SK-N-SH treated with all-trans-retinoic acid at 6 μM for 48 hours (cell line): Measurements from ENCODE around the gene ISOC2.

Experiments
- ARNTL ChIP-seq: fragments of 450-650 bp; formaldehyde crosslinking; IDR thresholded peaks from 2 replicates; pipeline ENCODE4 v1.5.0; 2020; ENCODE audit warnings: low read depth, mild to moderate bottlenecking, moderate library complexity, borderline replicate concordance
- BACH2 ChIP-seq: fragments of 250-450 bp; sonication (Bioruptor Pico); IDR thresholded peaks from 2 replicates; pipeline ENCODE4 v1.9.0; 2021; ENCODE audit warnings: mild to moderate bottlenecking, borderline replicate concordance
- CREB5 ChIP-seq: fragments of 250-450 bp; sonication (Bioruptor Pico); IDR thresholded peaks from 2 replicates; pipeline ENCODE4 v1.5.1; 2020; ENCODE audit warnings: low read depth, mild to moderate bottlenecking, moderate library complexity
- CSRNP3 ChIP-seq: fragments of 250-450 bp; sonication (Bioruptor Pico); IDR thresholded peaks from 2 replicates; pipeline ENCODE4 v1.5.1; 2021; ENCODE audit warnings: mild to moderate bottlenecking, moderate library complexity
- GLIS3 ChIP-seq: fragments of 250-450 bp; sonication (Bioruptor Pico); IDR thresholded peaks from 2 replicates; pipeline ENCODE4 v1.5.0; 2020; ENCODE audit warnings: mild to moderate bottlenecking, moderate library complexity
- ISL1 ChIP-seq: fragments of 250-450 bp; sonication (Bioruptor Pico); IDR thresholded peaks from 2 replicates; pipeline ENCODE4 v2.1.2; 2022; ENCODE audit warnings: mild to moderate bottlenecking, moderate library complexity
- ZFP3 ChIP-seq: fragments of 250-450 bp; sonication (Bioruptor Pico); IDR thresholded peaks from 2 replicates; pipeline ENCODE4 v1.5.0; 2020; ENCODE audit warnings: mild to moderate bottlenecking, moderate library complexity
- ZFP30 ChIP-seq: fragments of 450-650 bp; formaldehyde crosslinking; IDR thresholded peaks from 2 replicates; pipeline ENCODE4 v1.5.0; 2022; ENCODE audit warnings: mild to moderate bottlenecking, moderate library complexity
- TF ChIP-seq, protein P1 (sequence below): fragments of 250-450 bp; sonication (Bioruptor Pico); IDR thresholded peaks from 2 replicates; pipeline ENCODE4 v1.8.0; 2020; ENCODE audit warnings: mild to moderate bottlenecking, moderate library complexity, borderline replicate concordance

DNA sequence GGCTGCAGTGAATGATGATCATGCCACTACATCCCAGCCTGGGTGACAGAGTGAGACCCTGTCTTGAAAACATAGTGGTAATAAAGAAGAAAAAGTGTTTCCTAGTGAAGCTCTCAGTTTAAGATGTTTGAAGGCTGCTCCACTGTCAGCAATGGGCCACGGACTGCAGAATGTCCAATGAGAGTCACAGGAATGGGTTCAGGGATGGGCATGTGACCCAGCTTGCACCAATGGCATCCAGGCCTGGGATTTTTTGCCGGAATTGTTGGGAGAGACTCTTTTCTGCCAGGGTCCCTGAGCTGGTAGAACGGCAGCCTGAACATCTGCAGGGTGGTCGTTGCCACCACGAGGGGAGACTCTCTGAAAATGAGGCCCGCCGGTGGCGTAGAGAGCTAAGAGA, 24.6 kb downstream of the ISOC2 start:
- TF ChIP-seq, protein P1, sequence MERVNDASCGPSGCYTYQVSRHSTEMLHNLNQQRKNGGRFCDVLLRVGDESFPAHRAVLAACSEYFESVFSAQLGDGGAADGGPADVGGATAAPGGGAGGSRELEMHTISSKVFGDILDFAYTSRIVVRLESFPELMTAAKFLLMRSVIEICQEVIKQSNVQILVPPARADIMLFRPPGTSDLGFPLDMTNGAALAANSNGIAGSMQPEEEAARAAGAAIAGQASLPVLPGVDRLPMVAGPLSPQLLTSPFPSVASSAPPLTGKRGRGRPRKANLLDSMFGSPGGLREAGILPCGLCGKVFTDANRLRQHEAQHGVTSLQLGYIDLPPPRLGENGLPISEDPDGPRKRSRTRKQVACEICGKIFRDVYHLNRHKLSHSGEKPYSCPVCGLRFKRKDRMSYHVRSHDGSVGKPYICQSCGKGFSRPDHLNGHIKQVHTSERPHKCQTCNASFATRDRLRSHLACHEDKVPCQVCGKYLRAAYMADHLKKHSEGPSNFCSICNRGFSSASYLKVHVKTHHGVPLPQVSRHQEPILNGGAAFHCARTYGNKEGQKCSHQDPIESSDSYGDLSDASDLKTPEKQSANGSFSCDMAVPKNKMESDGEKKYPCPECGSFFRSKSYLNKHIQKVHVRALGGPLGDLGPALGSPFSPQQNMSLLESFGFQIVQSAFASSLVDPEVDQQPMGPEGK (CRISPR knock-in tag): no peak
- TF ChIP-seq CREB5 (CRISPR knock-in tag): no peak
- no peak for TF ChIP-seq ISL1 (CRISPR knock-in tag)
- no peak for TF ChIP-seq CSRNP3 (CRISPR knock-in tag)
- TF ChIP-seq ZFP3 (CRISPR knock-in tag): no peak
- no peak for TF ChIP-seq BACH2 (CRISPR knock-in tag)
- TF ChIP-seq ARNTL (CRISPR knock-in tag): no peak
- TF ChIP-seq GLIS3 (CRISPR knock-in tag): no peak
- no peak for TF ChIP-seq ZFP30 (CRISPR knock-in tag)
